Ishikawa (cell line): ENCODE data around the gene ZNF366.

Experiments used
- CEBPB ChIP-seq: IDR thresholded peaks from 2 replicates; pipeline ENCODE4 v1.6.1; 2012
- CREB1 ChIP-seq: IDR thresholded peaks from 2 replicates; pipeline ENCODE4 v1.6.1; 2012; ENCODE audit warnings: low read depth
- EGR1 ChIP-seq: IDR thresholded peaks from 2 replicates; pipeline ENCODE4 v1.6.1; 2012
- EP300 ChIP-seq: IDR thresholded peaks from 2 replicates; pipeline ENCODE4 v1.6.1; 2012; ENCODE audit warnings: borderline replicate concordance
- FOXM1 ChIP-seq: IDR thresholded peaks from 2 replicates; pipeline ENCODE4 v1.6.1; 2012; ENCODE audit warnings: low read depth, borderline replicate concordance
- MAX ChIP-seq: IDR thresholded peaks from 2 replicates; pipeline ENCODE4 v1.6.1; 2012
- NFIC ChIP-seq: IDR thresholded peaks from 2 replicates; pipeline ENCODE4 v1.6.1; 2012
- RAD21 ChIP-seq: IDR thresholded peaks from 2 replicates; pipeline ENCODE4 v1.6.1; 2012; ENCODE audit warnings: low read depth
- REST ChIP-seq: IDR thresholded peaks from 2 replicates; pipeline ENCODE4 v1.6.1; 2012; ENCODE audit warnings: low read depth, mild to moderate bottlenecking
- TAF1 ChIP-seq: IDR thresholded peaks from 2 replicates; pipeline ENCODE4 v1.6.1; 2012; ENCODE audit warnings: low read depth, mild to moderate bottlenecking
- TCF12 ChIP-seq: IDR thresholded peaks from 2 replicates; pipeline ENCODE4 v1.6.1; 2012; ENCODE audit warnings: low read depth
- TEAD4 ChIP-seq: IDR thresholded peaks from 2 replicates; pipeline ENCODE4 v1.6.1; 2012
- USF1 ChIP-seq: IDR thresholded peaks from 2 replicates; pipeline ENCODE4 v1.6.1; 2012
- YY1 ChIP-seq: IDR thresholded peaks from 2 replicates; pipeline ENCODE4 v1.6.1; 2012; ENCODE audit warnings: low read depth
- ZBTB7A ChIP-seq: IDR thresholded peaks from 2 replicates; pipeline ENCODE4 v1.6.1; 2012; ENCODE audit warnings: low read depth

ZNF366 gene

GRCh38 chr5:72480841-72481240, 26.4 kb downstream of the ZNF366 start:
- TF ChIP-seq RAD21, result no peak

- TF ChIP-seq TEAD4, result no peak
- TF ChIP-seq CREB1, result no peak
- no peak for TF ChIP-seq CEBPB
- no peak for TF ChIP-seq FOXM1
- no peak for TF ChIP-seq YY1
- no peak for TF ChIP-seq RAD21
- TF ChIP-seq ZBTB7A, result no peak
- TF ChIP-seq TCF12, result no peak
- TF ChIP-seq MAX, result no peak
- TF ChIP-seq REST, result no peak
- no peak for TF ChIP-seq EP300
- no peak for TF ChIP-seq EGR1
- TF ChIP-seq TAF1, result no peak
- no peak for TF ChIP-seq USF1
- TF ChIP-seq NFIC, result no peak
Measured at GRCh38 chr5:72479921-72480320, 27.3 kb downstream of the ZNF366 start.

GRCh38 chr5:72478684-72479083, 28.5 kb downstream of the ZNF366 start:
- no peak for TF ChIP-seq CREB1
- TF ChIP-seq RAD21, result no peak
- TF ChIP-seq EP300, result no peak
- no peak for TF ChIP-seq TCF12
- TF ChIP-seq NFIC, result no peak
- TF ChIP-seq EGR1, result no peak
- TF ChIP-seq CEBPB, result no peak

DNA sequence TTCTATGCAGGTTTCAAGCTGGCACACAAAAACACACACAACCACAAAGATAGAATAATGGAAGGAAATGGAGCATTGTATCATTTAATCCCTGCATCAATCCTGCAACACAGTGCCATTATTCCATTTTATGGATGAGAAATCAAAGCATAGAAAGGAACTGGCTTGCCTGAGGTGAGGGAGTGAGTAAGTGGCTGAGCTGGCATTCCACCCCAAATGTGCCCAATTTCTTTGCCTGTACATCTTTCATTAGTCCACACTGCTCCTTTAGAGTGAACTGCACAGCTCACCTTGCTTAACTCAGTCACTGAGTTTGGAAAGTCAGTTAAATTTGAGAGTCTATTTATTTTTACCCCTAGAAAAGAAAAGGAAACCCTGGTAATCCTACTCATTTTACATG, 28.9 kb downstream of the ZNF366 start:
- TF ChIP-seq RAD21 (no peak), TAF1 (no peak), REST (no peak), YY1 (no peak), MAX (no peak), TEAD4 (no peak), EP300 (no peak), CREB1 (no peak), NFIC (no peak), ZBTB7A (no peak), CEBPB (no peak)

- TF ChIP-seq CEBPB (no peak), MAX (no peak), NFIC (no peak), RAD21 (no peak), TCF12 (no peak), EP300 (no peak), FOXM1 (no peak), USF1 (no peak), YY1 (no peak), TEAD4 (no peak), EGR1 (no peak), CREB1 (no peak), TAF1 (no peak), REST (no peak), ZBTB7A (no peak)
Measured at GRCh38 chr5:72477644-72478043, 29.6 kb downstream of the ZNF366 start.
